GM21529 (cell line): ENCODE measurements around the gene ACSM5.
"Not testable (repeated sequence)": the region's sequence is repeated elsewhere in the genome, so short reads cannot be mapped to it uniquely, and the experiment has no call there.

Experiments used
- ATAC-seq: cut with Tn5 transposase; IDR thresholded peaks from one replicate; pipeline ENCODE4 v1.9.1; 2021; ENCODE audit not compliant: unreplicated experiment

The ACSM5 gene

DNA sequence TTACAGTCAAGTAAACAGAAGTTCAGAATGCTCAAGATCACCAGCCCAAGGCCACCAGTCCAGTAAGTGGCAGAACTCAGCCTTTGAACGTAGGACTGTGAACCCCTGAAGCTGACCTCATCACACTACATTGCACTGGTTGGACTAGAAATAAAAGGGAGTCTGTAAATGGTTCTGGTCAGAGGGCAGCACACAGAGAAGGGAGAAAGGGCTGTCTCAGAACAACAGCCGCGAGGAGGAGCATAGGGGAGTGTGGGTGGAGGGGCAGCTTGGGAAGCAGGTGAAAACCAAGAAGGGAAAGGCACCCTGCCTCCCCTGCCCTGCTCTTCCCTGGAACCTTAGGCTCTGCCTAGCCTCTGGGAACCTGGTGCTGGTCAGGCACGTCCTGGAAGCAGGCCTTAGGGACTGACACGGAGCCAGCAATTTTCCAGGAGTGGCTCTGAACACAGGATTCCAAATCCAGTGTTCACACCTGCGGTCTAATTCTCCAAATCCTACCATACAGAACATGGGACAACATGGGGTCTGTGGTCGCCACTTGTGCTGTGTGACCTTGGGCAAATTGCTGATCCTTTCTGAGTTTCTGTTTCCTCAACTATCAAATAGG lies 11.8 kb upstream of the ACSM5 start:
- no peak for ATAC-seq

DNA sequence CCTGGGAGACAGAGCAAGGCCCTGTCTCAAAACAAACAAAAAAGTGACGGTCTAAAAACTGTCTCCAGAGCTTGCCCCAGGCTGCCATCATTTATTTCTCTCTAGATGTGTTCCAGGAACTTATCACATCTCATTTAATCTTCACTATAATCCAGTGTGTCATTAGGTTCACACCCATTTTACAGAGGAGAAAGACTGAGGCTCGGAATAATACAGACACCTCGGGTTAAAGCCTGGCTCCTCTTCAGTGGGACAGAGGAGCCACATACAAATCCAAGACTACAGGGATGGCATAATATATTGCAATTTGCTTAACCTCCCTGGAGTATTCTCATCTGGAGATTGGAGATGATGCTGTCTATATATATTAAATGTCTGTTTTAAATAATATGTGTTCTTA lies 10.7 kb upstream of the ACSM5 start:
- no peak for ATAC-seq

DNA sequence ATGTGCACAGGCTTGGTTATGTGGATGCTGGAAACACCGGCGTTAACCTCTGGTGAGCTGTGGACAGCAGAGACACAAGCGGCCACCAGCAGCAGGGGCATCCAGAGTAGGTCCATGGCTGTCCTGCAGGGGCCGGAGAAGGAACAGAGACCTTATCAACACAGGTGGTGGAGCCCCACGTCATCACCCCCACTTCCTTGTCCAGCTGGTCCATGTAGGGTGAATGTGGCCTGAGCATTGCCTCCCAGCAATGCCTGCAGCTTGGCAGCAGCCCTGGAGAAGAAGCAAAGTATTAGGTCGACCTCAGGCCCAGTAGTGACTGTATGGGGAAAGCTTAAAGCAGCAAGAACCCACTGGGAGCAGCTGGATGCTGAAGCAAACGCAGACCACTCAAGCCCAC lies 10.1 kb upstream of the ACSM5 start:
- no peak for ATAC-seq

DNA sequence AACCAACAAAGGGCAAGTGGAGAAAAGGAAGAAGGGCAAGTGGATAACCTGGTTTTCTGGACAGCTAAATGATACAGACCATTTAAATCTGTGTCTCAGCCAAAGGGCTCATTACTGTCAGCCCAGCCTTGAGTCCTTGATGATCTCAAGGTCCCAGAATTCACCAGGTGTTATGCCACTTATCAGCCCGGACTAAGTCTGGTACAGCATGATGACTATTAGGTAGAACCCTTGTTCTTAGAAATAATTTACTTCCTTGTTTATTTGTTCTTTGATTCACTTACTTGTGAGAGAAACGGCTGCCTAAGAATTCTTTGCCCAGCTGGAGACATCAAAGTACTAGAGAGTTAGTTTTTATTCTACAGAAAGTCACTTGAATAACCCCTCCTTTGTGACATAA lies 8.3 kb upstream of the ACSM5 start:
- no peak for ATAC-seq

DNA sequence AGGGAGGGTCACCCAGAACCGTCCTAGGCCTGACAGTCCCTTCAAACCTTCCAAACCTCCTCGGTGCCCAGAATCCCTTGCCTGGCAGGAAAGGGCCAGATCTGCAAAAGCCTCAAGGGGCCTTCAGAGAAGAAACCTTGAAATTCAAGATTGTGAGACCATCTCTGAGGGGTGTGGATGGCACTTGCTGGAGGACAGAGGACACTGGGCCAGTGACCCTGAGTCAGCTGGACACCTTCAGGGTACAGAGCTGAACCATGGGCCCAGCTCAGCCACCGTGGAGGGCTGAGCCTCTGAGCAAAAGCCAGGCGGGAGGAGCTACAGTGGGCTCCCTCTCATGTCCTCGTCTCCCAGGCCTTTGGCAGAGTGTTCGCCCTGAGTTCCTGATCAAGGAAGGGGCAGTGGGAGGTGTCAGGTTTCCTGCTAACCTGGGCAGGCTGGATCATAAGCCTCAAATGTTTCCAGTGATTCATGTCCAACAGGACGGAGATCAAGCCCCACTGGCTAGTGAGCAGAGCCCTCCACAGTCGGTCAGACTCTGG lies 7.8 kb upstream of the ACSM5 start:
- ATAC-seq = no peak

DNA sequence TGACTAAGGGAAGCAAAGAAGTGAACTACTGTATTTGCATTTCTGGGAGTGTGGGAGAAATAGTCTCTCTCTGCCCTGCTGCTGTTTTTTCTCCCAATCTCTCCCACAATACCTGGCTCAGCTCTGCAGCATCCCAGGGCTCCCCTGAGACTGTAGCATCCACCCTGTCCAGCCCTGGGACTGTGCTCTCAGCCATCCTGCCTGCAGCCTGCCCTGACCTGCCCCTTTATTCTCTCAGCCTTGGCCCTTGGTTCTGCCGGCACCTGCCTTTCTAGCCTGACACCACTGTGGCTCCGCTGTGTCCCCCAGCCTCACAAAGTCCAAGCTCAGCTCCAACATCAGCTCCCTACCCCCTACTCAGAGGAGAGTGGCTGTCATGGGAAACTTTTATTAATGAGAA lies 6.7 kb upstream of the ACSM5 start:
- ATAC-seq = no peak

DNA sequence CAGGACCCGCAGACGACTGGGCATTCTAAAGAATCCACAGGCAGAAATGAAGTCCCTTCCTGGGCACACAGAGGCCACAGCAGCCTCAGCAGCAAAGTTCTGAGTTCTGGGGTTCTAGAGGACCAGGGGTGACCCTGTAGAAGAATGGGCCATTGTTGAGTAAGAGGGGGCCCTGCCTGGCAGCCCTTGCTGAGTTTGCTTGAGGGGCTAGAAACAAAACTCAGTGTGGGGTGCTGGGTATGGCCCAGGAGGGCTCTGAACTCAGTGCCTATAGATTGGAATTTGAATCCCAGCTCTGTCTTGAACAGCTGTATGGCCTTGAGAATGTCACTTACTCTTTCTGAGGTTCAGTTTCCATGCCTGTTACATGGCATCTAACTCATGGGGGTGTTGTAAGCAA lies 4.7 kb upstream of the ACSM5 start, which contains the start of gene PDILT:
Gene PDILT, minus strand, starts transcription at position 101 of the 400 bp plus-strand sequence. CDS start 5,437 bp downstream, outside the sequence.
- ATAC-seq = no peak

DNA sequence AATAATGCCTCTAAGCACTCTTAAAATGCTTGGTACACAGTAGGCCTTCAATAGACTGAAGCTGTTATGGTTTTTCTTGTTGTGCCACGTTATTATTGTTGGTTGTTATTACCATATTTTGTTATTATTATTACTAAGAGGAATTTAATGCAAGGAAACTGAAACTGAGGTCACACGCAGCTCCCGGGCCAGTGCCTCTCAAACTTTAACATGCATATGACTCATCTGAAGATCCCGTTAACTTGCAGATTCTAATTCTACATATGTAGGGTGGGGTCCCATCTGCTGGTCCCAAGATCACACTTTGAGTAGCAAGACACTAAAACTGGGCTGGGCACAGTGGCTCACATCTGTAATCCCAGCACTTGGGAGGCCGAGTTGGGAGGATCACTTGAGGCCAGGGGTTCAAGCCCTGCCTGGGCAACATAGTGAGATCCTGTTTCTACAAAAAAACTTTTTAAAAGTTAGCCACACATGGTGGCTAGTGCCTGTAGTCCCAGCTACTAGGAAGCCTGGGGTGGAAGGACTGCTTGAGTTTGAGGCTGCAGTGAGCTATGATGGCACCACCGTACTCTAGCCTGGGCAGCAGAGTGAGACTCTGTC lies 888 bp downstream of the ACSM5 start:
- peak; percentile 81 for ATAC-seq

DNA sequence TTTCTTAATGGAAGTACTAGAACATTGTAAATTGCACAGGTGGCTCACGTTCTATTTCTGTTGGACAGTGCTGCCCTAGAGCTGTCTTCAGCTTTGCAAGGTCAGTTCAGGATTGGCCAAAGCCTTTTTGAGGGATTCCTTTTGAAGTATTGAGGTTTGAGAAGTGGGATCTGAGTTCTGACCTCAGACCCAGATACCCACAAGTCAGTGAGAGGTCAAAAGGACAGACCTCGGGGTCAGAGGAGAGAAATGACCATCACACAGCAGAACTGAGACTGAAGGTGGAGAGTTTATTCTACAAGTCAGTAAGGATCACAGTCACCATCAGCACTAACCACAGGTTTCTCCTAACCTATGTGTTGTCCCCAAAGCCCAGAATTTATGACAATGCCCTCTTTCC lies 1.7 kb downstream of the ACSM5 start:
- no peak for ATAC-seq

DNA sequence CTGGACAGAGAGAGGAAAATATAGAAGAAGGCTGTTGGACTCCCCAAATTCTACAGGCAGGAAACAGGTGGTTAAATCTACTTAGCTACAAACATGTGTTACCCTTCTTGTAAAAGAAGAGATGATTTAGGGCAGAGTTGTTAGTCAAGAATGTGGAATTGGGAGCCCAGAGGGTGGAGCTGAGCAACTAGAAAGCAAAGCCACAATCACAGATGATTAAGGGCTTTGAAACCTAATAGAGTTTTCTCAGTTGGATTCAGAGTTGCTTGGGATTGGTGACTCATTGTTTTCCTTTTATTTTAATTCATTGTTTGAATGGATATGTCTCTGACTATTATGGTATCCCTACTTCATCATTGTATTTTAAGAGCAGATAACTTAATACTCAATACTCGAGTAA lies 6.2 kb downstream of the ACSM5 start:
- ATAC-seq = no peak

DNA sequence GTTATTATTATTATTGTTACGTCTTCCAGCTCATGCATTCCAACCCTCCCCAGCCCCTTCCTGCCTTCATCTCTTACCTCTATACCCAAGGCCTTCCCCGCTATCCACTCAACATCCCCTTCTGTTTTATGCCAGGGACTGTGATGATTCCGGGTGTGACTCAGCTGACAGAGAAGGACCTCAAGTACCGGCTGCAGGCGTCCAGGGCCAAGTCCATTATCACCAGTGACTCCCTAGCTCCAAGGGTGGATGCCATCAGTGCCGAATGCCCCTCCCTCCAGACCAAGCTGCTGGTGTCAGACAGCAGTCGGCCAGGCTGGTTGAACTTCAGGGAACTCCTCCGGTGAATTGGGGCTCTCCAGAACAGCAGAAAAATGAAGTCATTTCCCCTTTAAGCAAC lies 9.8 kb downstream of the ACSM5 start:
- not testable (repeated sequence) for ATAC-seq

DNA sequence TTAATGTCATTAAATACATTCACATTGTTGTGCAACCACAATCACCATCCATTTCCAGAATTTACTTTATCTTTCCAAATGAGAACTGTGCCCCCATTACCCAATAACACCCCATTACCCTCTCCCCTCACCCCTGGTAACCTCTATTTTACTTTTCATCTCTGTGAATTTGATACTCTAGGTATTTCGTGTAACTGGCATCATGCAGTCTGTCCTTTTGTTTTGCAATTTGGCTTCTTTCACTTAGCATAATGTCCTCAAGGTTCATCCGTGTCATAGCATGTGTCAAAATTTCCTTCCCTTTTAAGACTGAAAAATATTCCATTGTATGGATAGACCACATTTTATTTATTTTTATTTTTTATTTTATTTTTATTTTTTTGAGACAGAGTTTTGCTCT lies 12.4 kb downstream of the ACSM5 start:
- ATAC-seq = not testable (repeated sequence)

DNA sequence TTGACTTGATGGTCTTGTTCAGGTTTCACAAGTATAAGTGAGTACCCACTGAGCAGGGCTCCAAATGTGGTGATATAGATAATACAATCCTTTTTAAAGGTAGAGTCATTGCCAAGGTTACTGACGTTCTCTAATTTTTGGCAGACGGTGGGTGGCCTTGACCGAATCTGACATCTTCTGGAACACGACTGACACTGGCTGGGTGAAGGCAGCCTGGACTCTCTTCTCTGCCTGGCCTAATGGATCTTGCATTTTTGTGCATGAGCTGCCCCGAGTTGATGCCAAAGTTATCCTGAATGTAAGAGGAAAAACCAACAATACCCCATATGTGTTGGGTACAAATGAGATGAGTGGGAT lies 14.4 kb downstream of the ACSM5 start:
- not testable (repeated sequence) for ATAC-seq

DNA sequence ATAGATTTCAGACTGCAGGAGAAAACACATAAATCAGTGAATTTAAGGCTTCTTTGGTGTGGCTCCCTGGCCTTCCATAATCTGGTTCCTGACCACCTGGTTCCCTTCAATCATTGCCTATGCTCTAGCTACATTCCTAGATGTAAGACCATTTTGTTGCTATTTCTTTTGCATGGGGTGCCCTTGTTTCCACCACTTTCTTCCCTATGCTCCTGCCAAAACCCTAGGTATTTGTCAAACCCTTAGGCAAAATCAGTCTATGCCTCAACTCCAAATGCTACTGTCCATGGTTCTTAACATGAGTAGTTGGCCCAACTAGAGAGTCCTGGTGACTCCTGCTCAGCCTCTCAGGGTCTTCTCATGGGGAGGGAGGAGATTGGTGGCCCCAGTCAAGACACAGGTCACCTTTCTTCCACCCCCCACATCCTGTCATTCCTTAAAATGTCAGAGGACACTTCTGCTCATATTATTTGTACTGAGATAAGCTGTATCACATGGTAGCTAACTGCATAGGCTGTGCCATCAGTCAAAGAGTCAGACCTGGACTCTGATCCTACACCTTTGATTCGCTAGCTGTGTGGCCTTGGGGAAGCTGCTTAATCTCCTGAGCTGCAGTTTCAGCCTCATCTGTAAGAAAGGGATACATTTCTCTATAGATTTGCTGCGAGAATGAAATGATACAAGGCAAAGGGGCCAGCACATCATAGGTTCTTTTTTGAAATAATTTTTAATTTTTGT lies 15.0 kb downstream of the ACSM5 start:
- no peak for ATAC-seq

DNA sequence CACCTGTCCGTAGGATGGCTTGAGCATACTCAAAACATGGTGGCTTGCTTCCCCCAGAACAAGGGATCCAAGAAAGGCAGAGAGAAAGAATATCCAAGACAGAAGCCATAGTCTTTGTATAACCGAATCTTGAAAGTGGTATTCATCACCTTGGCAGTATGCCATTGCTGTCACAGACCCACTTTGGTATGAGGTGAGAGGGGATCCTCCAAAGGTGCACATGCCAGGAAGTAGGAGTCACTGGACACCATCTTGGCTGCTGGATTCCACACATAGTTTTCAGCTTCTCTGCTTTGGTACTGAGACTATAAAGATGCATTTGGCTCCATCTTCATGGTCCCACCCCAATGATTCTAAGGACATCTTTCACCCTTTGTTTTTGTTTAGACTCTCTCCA lies 18.1 kb downstream of the ACSM5 start:
- not testable (repeated sequence) for ATAC-seq

DNA sequence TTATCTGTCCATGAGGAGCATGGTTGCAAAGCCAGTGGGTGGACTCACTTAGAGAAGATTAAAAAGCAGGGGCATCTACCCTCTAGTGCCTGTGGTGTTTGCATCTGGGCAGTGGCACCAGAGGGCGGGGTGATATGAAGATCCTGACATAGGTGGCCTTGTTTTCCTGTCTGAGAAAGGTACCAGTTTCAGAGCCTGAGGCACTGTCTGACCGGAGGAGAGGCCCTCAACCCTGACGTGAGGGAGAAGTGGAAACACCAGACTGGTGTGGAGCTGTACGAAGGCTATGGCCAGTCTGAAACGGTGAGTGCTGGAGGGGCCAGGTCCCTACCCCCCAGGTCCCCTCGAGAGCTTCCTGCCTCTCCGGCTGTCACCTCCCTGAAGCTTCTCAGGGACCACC lies 20.2 kb downstream of the ACSM5 start:
- ATAC-seq = not testable (repeated sequence)

DNA sequence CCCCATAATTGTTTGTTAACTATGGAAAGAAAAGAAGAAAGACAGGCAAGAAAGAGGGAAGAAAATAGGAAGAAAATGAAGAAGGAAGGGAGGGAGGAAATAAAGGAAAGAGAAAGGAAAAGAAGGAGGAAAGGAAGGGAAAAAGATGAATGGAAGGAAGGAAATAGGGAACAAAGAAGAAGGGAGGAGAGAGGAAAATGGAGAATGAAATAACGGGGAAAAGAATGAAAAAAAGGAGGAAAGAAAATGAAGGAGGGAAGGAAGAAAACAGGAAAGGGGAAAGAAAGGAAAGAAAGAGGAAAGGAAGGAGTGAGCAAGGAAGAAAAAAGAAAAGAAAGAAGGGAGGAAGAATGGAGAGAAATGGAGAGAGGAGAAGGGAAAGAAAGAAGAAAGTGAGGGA lies 21.1 kb downstream of the ACSM5 start:
- not testable (repeated sequence) for ATAC-seq

DNA sequence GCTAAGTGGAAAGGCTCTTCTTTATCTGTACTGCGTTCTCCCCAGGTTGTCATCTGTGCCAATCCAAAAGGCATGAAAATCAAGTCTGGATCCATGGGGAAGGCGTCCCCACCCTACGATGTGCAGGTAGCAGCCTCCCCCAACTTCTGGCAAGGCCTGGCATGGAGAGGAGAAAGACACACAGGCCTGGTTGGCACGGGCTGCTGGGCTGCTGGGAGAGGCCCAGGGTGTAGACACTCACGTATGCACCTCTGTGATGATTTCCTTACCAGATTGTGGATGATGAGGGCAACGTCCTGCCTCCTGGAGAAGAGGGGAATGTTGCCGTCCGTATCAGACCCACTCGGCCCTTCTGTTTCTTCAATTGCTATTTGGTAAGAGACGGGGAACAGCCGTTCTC lies 21.6 kb downstream of the ACSM5 start:
- no peak for ATAC-seq

DNA sequence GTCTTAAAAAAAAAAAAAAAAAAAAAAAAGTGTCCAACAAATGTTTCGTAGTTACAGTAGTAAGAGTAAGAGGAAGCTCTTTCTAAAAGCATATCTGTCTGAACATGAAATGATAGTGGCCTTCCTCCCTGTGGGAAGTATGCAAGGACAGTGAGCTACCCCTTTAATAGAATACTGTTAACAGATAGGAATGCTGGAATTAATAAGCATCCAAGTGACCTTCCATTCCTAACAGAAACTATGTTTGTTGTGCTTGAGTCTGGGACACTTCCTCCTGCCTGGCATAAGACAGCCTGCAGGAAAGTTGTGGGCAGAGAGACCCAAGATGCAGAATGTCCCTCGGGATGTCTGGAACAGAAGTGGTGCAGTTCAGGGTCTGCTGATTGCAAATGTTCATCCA lies 29.6 kb downstream of the ACSM5 start:
- not testable (repeated sequence) for ATAC-seq

DNA sequence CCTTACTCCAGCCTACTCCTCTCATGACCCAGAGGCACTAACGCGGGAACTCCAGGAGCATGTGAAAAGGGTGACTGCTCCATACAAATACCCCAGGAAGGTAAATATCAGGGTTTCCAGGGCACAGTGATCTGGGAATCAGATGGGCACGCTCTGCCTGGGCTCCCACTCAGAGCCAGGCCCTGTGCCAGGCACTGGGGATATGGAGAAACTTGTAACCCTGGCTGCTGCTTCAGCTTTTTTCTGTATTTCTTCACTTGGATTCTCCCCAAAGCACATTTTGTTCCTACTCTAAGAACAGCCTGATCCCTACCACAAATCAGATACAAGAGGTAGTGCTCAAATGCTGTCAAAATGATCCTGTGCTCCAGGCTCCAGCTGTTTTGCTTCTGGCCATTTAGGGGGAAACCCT lies 30.5 kb downstream of the ACSM5 start:
- not testable (repeated sequence) for ATAC-seq

DNA sequence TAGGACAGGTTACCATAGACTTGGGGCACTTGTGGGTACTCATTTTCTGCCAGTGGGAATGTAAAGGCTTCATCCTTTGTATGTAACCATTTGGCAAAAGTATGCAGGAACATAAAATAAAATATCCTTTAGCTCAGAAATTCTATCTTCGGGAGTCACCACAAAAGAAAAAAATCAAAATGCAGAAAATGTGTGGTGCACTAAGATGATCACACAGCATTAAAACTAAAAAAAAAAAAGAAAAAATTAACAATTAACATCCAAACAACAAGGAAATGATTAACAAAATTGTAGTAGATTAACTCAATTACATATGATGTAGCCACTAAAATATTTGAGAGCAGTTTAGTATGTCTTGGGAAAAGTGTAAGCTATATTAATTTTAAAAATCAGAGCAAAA lies 31.4 kb downstream of the ACSM5 start:
- not testable (repeated sequence) for ATAC-seq

DNA sequence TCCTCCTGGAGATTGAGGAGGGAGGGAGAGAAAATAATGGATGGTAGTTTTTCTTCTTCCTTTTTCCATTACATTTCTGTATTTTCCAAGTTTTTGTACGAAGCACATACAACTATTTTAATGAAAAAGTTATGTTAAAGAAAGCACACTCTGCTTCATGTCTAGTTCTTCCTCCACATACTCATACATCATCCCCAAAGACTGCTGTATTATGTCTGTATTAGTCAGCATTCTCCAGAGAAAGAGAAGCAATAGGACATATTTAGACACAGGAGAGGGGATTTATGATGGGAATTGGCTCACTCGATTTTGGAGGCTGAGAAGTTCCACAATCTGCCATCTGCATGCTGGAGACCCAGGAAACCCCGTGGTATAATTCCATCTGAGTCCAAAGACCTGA lies 31.9 kb downstream of the ACSM5 start:
- no peak for ATAC-seq
